Ramos (cell line): ENCODE measurements around the gene CRYAB.
"Not testable (repeated sequence)": the region's sequence is repeated elsewhere in the genome, so short reads cannot be mapped to it uniquely, and the experiment has no call there.

Experiments used
- in situ Hi-C: fragments of 300-500 bp; cut with MboI; formaldehyde crosslinking; loops from one replicate; pipeline ENCODE4 v1.14.3; 2022; ENCODE audit warnings: low sequenced_read_pairs; ENCODE audit not compliant: unreplicated experiment

CRYAB gene

DNA sequence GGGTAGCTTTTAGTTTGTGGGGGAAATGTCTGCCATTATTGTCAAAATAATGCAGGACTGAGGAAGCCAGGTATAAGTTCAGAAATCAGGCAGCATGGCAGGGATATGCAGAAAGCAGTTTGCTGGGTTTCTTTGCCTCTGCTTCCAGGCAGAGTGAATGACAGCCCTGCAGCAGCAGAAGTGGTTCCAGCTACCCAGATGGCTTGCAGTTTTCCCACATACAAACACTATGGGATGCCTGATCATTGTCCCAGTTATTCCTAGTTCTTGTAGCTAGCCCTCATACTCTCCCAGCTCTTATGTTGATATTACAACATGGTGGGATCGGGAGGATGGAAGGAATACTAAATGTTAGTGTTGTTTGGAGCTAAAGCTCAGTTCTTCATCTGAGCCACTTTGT lies 22.7 kb upstream of the CRYAB start:
- in situ Hi-C loops = no loop called here

DNA sequence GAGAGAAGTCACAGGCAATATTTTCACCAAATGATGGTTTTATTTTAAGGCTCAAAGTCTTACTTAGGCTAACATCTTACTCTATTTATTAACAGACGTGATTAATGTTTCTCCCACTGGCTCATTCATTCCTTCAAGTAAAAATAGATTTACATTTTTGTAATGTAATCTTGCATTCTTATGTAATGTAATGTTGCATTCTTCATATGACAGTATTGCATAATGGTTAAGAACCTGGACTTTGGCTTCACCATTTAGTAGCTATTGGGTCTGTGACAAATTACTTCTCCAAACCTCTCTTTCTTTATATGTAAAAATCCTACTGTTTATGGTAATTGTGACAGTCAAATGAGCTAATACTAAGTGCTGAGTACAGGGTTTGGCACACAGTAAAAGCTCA lies 22.3 kb upstream of the CRYAB start:
- in situ Hi-C loops = no loop called here

DNA sequence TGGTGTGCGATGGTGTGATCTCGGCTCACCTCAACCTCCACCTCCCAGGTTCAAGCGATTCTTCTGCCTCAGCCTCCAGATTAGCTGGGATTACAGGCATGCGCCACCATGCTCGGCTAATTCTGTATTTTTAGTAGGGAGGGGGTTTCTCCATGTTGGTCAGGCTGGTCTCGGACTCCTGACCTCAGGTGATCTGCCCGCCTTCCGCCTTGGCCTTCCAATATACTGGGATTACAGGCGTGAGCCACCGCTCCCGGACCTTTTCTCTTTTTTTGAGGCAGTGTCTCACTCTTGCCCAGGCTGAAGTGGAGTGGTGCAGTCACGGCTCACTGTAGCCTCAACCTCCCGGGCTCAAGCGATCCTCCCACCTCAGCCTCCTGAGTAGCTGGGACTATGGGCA lies 21.6 kb upstream of the CRYAB start:
- in situ Hi-C loops = not testable (repeated sequence)

DNA sequence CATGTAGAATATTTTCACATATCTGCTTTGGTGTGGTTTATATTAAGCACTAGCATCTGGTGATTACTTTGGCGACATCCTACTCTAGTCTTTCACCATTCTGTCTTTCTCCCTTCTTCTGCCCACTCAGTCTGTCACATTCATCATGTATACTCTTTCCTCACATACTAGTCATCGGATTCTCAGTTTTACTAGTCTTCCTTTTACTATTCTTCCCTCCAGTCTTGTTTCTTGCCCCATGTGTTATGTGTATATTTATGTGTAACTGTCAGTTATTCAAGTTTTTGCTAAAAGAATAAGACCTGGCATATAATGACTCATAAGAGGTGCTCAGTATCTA lies 21.0 kb upstream of the CRYAB start:
- in situ Hi-C loops = no loop called here

DNA sequence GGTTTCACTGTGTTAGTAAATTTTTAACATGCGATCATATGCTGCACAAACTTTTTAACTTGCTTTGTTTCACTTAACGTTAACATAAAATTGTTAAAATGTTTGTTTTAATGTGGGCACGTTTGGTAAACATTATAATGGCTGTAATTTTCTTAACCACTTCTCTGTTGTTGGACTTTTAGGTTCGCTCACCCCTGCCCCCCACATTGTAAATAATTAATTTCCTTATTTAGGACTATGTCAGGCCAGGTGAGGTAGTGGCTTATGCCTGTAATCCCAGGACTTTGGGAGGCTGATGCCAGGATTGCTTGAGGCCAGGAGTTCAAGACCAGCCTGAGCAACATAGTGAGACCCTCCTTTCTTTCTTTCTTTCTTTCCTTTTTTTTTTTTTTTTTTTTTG lies 18.9 kb upstream of the CRYAB start:
- in situ Hi-C loops = no loop called here

DNA sequence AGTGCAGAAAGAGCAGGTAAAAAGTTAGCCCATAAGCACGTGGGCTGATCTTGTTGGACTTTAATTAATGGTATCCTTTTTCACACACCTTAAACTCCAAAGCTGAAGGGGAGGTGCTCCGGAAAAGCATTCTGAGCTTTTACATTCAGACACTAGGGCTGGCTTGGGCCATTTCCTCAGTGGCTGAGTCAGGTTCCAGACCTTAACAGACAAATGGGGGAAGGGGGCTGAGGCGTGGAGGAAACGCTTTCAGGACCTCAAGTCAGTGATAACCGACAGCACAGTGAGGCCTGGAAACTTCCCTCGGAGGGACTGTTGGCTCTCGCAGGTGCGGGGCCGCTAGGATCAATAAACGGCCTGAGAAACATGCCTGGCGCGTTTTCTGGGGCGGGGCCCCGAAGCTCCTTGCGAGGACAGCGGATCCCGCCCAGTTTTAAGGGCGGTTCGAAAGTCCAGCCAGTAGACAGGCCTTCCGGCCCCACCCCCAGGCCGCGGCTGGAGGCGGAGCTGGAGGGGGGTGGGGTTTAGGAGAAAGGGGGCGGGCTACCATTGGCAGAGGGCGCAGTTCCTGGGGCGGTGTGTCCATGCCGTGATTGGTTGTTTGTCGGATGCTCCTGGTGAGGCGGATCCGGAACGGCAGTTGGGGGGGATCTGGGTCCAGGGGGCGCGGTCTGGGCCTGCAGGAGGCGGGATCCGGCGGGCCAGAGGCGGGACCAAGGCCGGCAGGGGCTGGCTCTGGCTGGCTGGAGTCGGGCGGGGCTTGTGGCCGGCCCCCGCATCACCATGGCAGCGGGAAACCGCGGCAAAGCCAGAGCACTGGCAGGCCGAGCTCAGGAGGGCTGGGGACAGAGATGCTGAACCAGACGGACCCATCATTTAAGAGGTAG lies 15.2 kb upstream of the CRYAB start:
- in situ Hi-C loops = no loop called here

DNA sequence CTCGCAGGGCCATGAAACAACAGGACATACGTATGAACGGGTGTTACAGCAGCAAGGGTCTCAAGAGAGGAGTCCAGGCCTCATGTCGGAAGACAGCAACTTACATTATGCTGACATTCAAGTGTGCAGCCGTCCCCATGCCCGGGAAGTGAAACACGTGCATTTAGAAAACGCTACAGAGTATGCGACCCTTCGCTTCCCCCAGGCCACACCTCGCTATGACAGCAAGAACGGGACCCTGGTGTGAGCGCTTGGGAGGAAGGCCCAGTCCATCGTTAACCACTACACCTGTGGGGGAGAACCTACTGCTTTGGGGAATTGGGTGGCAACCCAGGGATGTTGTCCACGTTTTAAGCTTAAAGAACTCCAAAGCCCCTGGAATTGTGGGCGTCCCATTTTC lies 14.4 kb upstream of the CRYAB start:
- in situ Hi-C loops = no loop called here

DNA sequence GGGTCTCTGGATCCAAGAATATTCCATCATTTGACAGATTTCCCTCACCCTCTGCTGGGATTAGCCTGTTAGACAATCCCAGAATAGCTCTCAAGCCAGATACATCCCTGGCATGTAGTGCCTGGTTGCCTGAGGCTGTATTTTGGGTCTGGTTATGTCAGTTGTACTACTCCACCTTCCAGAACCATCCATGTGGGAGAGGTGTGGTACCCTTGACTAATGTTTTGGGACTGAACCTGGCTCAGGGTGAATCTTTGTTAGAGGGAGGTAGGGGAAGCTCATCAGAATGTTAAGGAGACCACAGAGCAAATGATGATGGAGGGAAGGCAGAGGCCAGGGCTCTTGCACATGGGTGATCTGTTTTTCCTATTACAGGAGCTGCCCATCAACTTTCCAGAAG lies 12.4 kb upstream of the CRYAB start:
- in situ Hi-C loops = no loop called here

DNA sequence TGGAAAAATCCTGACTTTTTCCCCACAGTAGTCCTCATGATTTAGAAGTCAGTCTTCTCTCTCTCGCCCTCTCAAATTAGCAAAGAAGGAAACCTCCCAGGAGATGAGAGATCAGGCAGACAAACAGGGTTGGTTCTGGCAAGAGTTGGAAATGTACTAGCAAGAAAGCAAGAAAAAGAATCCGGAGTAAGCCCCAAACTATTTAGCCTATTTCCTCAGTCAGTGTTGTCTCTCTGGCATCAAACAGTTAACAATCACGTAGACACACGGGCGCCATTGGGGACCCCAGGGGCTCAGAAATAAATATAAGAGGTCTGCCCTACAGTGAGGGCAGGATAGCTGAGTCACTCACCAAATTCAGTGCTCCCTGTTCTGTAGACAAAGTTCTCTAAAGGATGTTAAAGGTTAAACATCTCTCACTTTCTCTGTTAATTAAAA lies 11.8 kb upstream of the CRYAB start:
- in situ Hi-C loops = no loop called here

DNA sequence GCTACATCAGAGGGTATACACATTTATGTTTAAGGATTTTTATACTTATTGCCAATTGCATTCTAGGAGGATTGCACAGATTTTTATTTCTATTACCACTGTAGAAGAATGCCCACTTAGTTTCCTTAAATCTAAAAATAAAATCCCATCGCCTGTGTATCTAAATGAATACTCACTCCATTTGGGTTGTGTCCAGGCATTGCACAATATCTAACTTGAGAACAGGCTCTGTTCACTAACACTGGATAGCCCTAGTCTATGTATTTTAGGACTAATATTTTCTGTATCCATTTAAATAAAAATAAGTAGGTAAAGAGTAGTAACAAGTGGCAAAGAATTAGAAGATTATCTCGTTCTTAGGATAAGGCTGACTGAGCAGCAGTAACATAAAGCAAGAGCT lies 11.2 kb upstream of the CRYAB start:
- in situ Hi-C loops = no loop called here

DNA sequence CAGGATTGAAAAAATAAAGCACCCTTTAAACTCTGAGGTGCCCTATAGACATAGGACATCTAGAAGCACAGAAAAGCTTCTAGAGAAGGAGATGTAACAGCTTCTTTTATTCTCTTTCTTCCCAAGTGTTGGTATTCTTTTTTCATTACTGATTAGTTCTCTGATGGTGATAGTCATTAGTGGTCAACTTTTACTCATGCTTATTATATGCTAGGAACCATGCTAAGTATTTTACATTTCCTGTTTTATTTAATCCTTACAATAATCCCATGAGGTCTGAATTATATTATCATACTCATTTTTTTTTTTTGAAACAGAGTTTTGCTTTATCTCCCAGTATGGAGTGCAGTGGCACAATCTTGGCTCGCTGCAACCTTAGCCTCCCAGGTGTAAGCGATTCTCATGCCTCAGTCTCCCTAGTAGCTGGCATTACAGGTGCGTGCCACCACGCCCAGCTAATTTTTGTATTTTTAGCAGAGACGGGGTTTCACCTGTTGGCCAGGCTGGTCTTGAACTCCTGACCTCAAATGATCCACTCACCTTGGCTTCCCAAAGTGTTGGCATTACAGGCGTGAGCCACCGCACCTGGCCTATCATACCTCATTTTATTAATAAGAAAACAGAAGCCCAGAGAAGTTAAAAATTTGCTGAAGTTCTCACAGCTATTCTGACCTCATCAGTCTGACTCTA lies 10.1 kb upstream of the CRYAB start:
- in situ Hi-C loops = no loop called here

DNA sequence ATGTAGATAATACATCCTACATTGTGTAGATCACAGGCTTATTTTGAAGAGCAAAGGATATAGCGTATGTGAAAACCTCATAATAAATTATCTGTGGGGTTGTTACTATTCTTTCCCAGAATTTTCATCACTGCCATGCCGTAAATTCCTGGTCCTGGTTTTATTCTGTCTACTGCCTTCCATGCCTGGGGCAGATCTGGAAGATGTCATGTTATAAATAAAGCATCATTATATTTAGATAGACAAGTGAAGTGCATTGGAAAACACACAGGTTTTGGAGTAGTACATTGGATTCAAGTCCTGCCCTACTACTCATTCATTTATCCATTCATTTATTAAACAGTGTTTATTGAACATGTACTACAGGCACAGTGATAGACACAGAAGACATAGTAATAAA lies 9.3 kb upstream of the CRYAB start:
- in situ Hi-C loops = no loop called here

DNA sequence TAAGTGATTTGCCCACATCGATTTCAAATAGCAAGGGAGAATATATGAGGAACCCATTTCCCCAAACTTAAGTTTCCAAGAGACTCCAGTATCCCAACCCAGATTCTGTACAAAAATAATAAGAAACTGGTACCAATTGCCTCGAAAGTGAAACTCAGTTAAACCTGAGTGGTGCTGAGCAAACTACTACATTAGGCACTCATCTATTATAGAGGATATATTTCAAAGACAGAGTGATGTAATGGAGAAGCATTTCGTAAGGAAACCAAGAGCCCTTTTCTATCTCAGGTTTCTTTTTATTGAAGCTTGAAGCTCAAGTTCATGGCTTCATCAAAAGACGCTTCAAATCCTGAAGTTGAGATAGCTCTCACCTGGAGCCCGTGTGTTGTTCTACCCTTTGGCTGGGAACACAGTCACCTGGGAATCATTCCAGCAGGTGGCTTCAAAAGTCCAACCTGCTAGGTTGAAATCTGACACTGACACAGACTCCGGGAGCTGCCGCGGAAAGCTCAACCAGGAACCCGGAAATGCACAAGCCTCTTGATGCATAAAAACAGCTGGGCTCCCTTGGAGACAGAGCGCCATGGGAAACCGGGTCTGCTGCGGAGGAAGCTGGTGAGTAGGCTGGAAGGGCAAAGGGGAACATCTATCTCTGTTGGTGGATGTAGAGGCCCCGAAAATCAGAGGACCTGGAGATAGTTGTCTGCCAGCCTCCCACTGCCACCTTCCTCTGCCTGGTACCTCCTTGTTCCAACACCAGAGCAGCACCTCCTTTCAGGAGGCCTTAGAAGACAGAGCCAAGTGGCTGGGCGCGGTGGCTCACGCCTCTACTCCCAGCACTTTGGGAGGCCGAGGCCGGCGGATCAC lies 7.1 kb upstream of the CRYAB start, which contains the start of gene C11orf52:
TSS of gene C11orf52 (plus strand) at position 524 of the 867 bp plus-strand sequence. CDS start at position 584, 60 bp downstream.
- in situ Hi-C loops = no loop called here

DNA sequence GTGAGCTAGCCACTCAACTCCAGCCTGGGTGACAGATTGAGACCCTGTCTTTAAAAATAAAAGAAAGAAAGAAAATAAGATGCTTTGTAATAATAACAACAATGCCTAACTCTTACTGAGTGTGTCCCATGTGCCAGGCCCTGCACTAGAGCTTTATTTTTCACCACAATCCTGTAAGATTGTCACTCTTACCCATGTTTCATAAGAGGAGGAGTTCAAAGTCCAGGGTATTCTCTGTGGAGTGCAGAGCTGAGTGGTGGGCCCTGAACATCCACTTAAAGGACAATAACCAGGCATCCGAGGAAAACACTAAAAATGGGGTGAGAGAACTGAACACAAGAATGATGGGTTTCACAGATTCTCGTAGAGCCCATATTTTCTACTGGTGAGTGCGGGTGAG lies 6.2 kb upstream of the CRYAB start:
- in situ Hi-C loops = no loop called here

DNA sequence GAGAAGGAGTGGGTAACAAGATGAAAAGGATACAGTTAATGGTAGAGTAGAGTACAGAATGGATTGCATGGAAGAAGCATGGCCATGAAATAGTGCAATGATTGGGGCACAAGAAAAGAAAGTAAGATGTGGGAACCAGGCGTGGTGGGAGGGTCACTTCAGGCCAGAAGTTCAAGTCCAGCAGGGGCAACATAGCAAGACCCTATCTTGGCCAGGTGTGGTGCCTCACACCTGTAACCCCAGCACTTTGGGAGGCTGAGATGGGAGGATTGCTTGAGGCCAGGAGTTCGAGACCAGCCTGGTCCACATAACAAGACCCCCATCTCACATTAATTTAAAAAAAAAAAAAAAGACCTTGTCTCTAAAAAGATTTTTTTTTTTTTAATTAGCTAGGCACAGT lies 5.7 kb upstream of the CRYAB start:
- in situ Hi-C loops = no loop called here

DNA sequence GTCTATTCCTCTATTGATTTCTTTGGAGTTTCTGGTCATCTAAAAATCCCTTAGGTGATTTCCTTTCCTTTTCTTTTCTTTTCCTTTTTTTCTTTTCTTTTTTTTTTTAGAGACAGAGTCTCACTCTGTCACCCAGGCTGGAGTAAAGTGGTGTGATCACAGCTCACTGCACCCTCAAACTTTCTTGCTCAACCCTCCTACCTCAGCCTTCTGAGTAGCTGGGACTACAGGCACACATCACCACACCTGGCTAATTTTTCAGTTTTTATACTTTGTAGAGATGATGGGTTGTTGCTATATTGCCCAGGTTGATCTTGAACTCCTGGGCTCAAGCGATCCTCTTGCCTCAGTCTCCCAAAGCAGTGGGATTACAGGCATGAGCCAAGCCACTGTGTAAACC lies 5.2 kb upstream of the CRYAB start:
- in situ Hi-C loops = no loop called here

DNA sequence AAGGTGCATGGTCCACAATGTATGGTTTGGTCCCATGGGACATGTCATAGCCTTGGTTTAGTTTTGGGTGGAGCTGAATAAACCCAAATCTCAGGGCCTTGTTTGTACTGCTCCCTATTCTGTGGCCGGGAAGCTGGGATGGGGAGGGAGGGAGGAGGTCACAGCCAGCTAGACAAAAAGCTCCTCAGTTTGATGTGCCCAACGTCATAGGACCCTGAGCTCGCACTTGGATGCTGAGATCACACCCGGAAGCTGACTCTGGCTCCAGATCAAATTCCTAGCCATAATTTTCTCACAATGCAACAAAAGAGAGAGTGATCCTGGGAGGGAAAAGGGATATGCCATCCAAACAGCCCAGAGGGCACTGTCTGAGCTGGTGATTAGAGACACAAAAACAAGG lies 2.4 kb upstream of the CRYAB start:
- in situ Hi-C loops = no loop called here

DNA sequence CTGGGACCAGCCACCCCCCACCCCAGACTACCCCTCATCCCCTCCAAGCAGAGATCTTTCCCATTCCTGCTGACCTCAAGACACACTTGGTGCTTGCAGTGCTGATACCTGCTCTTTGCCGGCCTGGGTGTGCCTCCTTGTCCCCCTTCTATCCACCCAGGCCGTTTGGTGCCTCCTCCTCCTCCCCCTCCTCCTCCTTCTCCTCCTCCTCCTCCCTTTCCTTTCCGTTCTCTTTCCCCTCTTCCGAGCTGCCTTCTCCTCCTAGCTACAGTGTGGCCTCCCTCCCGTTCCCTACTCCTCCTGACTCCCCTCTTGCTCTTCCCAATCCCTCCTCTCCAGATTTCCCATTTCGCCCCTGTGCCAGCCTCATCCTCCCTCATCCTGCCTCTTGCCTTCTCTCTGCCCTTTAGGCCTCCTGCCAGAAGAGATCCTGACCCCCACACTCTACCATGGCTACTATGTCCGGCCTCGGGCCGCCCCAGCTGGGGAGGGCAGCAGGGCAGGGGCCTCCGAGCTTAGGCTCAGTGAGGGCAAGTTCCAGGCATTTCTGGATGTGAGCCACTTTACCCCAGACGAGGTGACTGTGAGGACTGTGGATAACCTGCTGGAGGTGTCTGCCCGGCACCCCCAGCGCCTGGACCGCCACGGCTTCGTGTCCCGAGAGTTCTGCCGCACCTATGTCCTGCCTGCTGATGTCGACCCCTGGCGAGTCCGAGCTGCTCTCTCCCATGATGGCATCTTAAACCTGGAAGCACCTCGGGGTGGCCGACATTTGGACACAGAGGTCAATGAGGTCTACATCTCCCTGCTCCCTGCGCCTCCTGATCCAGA lies 1.7 kb upstream of the CRYAB start:
- in situ Hi-C loops = no loop called here

DNA sequence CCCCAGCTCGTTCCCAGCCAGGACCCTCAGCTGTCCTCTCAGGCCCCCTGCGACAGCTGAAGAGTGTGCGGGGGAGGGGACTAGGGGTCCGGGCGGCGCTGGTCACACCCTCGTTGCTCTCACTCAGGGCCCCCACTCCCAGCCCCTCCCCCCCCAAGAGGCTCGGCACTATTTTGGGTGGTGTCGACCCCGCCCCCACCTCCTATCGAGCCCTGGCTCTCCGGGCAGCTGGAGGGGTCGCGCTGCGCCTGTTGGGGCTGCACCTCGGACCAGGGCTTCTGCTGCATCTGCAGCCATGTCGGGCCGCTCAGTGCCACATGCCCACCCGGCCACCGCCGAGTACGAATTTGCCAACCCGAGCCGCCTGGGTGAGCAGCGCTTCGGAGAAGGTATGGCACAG lies 965 bp upstream of the CRYAB start, which contains the start of gene HSPB2:
TSS of gene HSPB2 (plus strand) at position 200 of the 400 bp plus-strand sequence. CDS start at position 296, 96 bp downstream.
- in situ Hi-C loops = no loop called here
